Measurements from ENCODE around the gene PSMA4.
"Not testable (repeated sequence)": the region's sequence is repeated elsewhere in the genome, so short reads cannot be mapped to it uniquely, and the experiment has no call there.

Gene PSMA4

GRCh38 chr15:78540141-78540870 lies at the start of gene PSMA4:
PSMA4 (plus strand) TSS chr15:78540444; CDS start chr15:78541928, 1,484 bp downstream.
- peak; percentile 85 to 94 for DNase-seq (ENCODE audit: extremely low read depth in 1 of 2, low read depth in 1 of 2)

GRCh38 chr15:78492872-78493271 lies 47.4 kb upstream of the PSMA4 start:
- DNase-seq (ENCODE audit: extremely low read depth in 1 of 2, low read depth in 1 of 2) = no peak

GRCh38 chr15:78501857-78502256 lies 38.4 kb upstream of the PSMA4 start:
- DNase-seq (ENCODE audit: extremely low read depth in 1 of 2, low read depth in 1 of 2) = no peak

GRCh38 chr15:78502641-78503040 lies 37.6 kb upstream of the PSMA4 start:
- no peak for DNase-seq (ENCODE audit: extremely low read depth in 1 of 2, low read depth in 1 of 2)

GRCh38 chr15:78506971-78507830 lies 33.0 kb upstream of the PSMA4 start, which contains the start of gene HYKK:
HYKK (plus strand) TSS chr15:78507577; CDS start chr15:78513089, 5,512 bp downstream.
- DNase-seq (ENCODE audit: extremely low read depth in 1 of 2, low read depth in 1 of 2) = peak; percentile 40 to 42

- DNase-seq (ENCODE audit: extremely low read depth in 1 of 2, low read depth in 1 of 2) = no peak
Observed at GRCh38 chr15:78507831-78508160, 32.4 kb upstream of the PSMA4 start.

GRCh38 chr15:78508272-78508671 lies 32.0 kb upstream of the PSMA4 start:
- DNase-seq (ENCODE audit: extremely low read depth in 1 of 2, low read depth in 1 of 2) = no peak

- no peak for DNase-seq (ENCODE audit: extremely low read depth in 1 of 2, low read depth in 1 of 2)
Observed at GRCh38 chr15:78509726-78510312, 30.4 kb upstream of the PSMA4 start.

GRCh38 chr15:78520035-78520434 lies 20.2 kb upstream of the PSMA4 start:
- not testable (repeated sequence) for DNase-seq (ENCODE audit: extremely low read depth in 1 of 2, low read depth in 1 of 2)

GRCh38 chr15:78524230-78524629 lies 16.0 kb upstream of the PSMA4 start:
- no peak for DNase-seq (ENCODE audit: extremely low read depth in 1 of 2, low read depth in 1 of 2)

GRCh38 chr15:78527325-78527724 lies 12.9 kb upstream of the PSMA4 start:
- no peak for DNase-seq (ENCODE audit: extremely low read depth in 1 of 2, low read depth in 1 of 2)

GRCh38 chr15:78533331-78533730 lies 6.9 kb upstream of the PSMA4 start:
- DNase-seq (ENCODE audit: extremely low read depth in 1 of 2, low read depth in 1 of 2) = no peak

- no peak for DNase-seq (ENCODE audit: extremely low read depth in 1 of 2, low read depth in 1 of 2)
Observed at GRCh38 chr15:78536134-78536533, 4.1 kb upstream of the PSMA4 start.

- DNase-seq (ENCODE audit: extremely low read depth in 1 of 2, low read depth in 1 of 2) = no peak
Observed at GRCh38 chr15:78537266-78537905, 2.9 kb upstream of the PSMA4 start.

- no peak for DNase-seq (ENCODE audit: extremely low read depth in 1 of 2, low read depth in 1 of 2)
Observed at GRCh38 chr15:78538358-78538757, 1.9 kb upstream of the PSMA4 start.

GRCh38 chr15:78539464-78540140 lies 642 bp upstream of the PSMA4 start:
- not testable (repeated sequence) for DNase-seq (ENCODE audit: extremely low read depth in 1 of 2, low read depth in 1 of 2)

GRCh38 chr15:78540871-78541743 lies 863 bp downstream of the PSMA4 start:
- no peak for DNase-seq (ENCODE audit: extremely low read depth in 1 of 2, low read depth in 1 of 2)

- DNase-seq (ENCODE audit: extremely low read depth in 1 of 2, low read depth in 1 of 2) = no peak
Observed at GRCh38 chr15:78541744-78542034, 1.4 kb downstream of the PSMA4 start.

GRCh38 chr15:78542647-78543046 lies 2.4 kb downstream of the PSMA4 start:
- no peak for DNase-seq (ENCODE audit: extremely low read depth in 1 of 2, low read depth in 1 of 2)

GRCh38 chr15:78550194-78550593 lies 9.9 kb downstream of the PSMA4 start:
- DNase-seq (ENCODE audit: extremely low read depth in 1 of 2, low read depth in 1 of 2) = no peak

All from activated CD8-positive, alpha-beta memory T cell treated with anti-CD3 and anti-CD28 coated beads for 1 hour (primary cell).